HepG2 (cell line): ENCODE measurements around the gene PKD1L1. TPM values are rescaled to one million over a fixed set of nuclear protein-coding genes. Genes with fewer than 3 reads are reported as not detected.

Experiments used
- ATAC-seq: fragments of 200-7000 bp; cut with Tn5 transposase; 3 replicates; pipeline ENCODE4 v1.9.1; 2020; ENCODE audit warnings: mild to moderate bottlenecking, moderate library complexity
- BruUV-seq: library from RNA; stranded (reverse); fragments of 400-500 nt; replicated peaks from 2 replicates; lab custom pipeline; 2021; lab: Mats Ljungman, UMichigan
- CTCF ChIA-PET: fragments of 300-600 bp; formaldehyde crosslinking; extraction: SDS; loops from one replicate; lab custom pipeline; 2021; ENCODE audit warnings: low total read pairs, inconsistent platforms, low intra/inter-chr PET ratio; lab: Yijun Ruan, JAX
- POLR2A ChIA-PET: fragments of 350-600 bp; sonication (Branson Sonifier 250); formaldehyde crosslinking; loops from one replicate; lab custom pipeline; 2020; ENCODE audit warnings: antibody characterized with exemption, inconsistent platforms; lab: Yijun Ruan, JAX
- DNase-seq: peaks from one replicate; pipeline ENCODE4 v3.0.0-alpha.2; 2015; ENCODE audit warnings: low spot score
- FAIRE-seq: peaks from 3 replicates; lab custom pipeline; 2011; peaks lifted over from hg19 to GRCh38; lab: Jason Lieb, UNC
- H2AFZ ChIP-seq: one replicate; pipeline ENCODE4 v1.6.1; 2011; ENCODE audit warnings: low read length, inconsistent platforms
- H3K27ac ChIP-seq: fragments of 300-600 bp; 3 replicates; pipeline ENCODE4 v1.8.0; 2011; ENCODE audit warnings: mixed run types, mild to moderate bottlenecking, mixed read lengths, low read length, inconsistent platforms; ENCODE audit not compliant: insufficient read depth; ENCODE audit errors: extremely low read length
- H3K27me3 ChIP-seq, 2 experiments: fragments of 200-600 bp in 1 of 2; 2 replicates in 1 of 2; 3 replicates in 1 of 2; pipeline versions ENCODE4 v1.6.0 to v1.8.0; 2011; ENCODE audit warnings: low read length in 2 of 2, mild to moderate bottlenecking in 2 of 2, moderate library complexity in 2 of 2, inconsistent platforms in 1 of 2; ENCODE audit not compliant: insufficient read depth in 2 of 2, control insufficient read depth in 1 of 2
- H3K36me3 ChIP-seq, 2 experiments: fragments of 200-600 bp in 1 of 2; replicated peaks in 1 of 2; 2 replicates in 1 of 2; 3 replicates in 1 of 2; pipeline versions ENCODE4 v1.5.1 to v1.8.0; 2011; ENCODE audit warnings: low read length in 2 of 2, inconsistent platforms in 1 of 2; ENCODE audit not compliant: insufficient read depth in 2 of 2, control insufficient read depth in 1 of 2
- H3K4me1 ChIP-seq: 2 replicates; pipeline ENCODE4 v1.5.1; 2012; ENCODE audit warnings: low read length, inconsistent platforms; ENCODE audit not compliant: insufficient read depth
- H3K4me2 ChIP-seq: 2 replicates; pipeline ENCODE4 v1.6.0; 2011; ENCODE audit warnings: low read depth, low read length, inconsistent platforms
- H3K4me3 ChIP-seq, 3 experiments: fragments of 200-600 bp in 1 of 3; sonication (generic), shearing (Covaris generic) in 1 of 3; replicated peaks in 1 of 3; 2 replicates each; pipeline ENCODE4 v1.5.1; 2011 to 2016; ENCODE audit warnings: low read length in 3 of 3, inconsistent platforms in 2 of 3, low read depth in 2 of 3, mild to moderate bottlenecking in 2 of 3, control low read depth in 1 of 3, mixed read lengths in 1 of 3; ENCODE audit not compliant: insufficient read depth in 1 of 3
- H3K79me2 ChIP-seq: one replicate; pipeline ENCODE4 v1.6.1; 2011; ENCODE audit warnings: low read length, inconsistent platforms; ENCODE audit not compliant: insufficient read depth
- H3K9ac ChIP-seq: 2 replicates; pipeline ENCODE4 v1.6.0; 2011; ENCODE audit warnings: mild to moderate bottlenecking, low read depth, low read length, inconsistent platforms; ENCODE audit not compliant: insufficient read depth
- H3K9me3 ChIP-seq: 2 replicates; pipeline ENCODE4 v1.5.1; 2012; ENCODE audit warnings: mild to moderate bottlenecking, low read length
- H4K20me1 ChIP-seq: 2 replicates; pipeline ENCODE4 v1.6.0; 2011; ENCODE audit warnings: inconsistent platforms, mild to moderate bottlenecking, low read length, moderate library complexity; ENCODE audit not compliant: insufficient read depth
- DNMT3B ChIP-seq: conservative IDR thresholded peaks from 2 replicates; pipeline ENCODE4 v1.6.1; 2016; ENCODE audit warnings: missing biosample characterization, control low read depth
- EP300 ChIP-seq, 3 experiments: sonication (generic) in 1 of 3; formaldehyde crosslinking in 1 of 3; IDR thresholded peaks; 2 replicates each; pipeline versions ENCODE4 v1.5.1 to v1.6.1; 2011 to 2020; ENCODE audit warnings: low read depth in 2 of 3, low read length in 2 of 3, borderline replicate concordance in 1 of 3, improper control_type of control experiment in 1 of 3, mild to moderate bottlenecking in 1 of 3, missing genetic modification reagents in 1 of 3, moderate library complexity in 1 of 3
- HMGA1 ChIP-seq: sonication (generic); formaldehyde crosslinking; conservative IDR thresholded peaks from 2 replicates; pipeline ENCODE4 v1.4.0; 2020; ENCODE audit warnings: missing genetic modification reagents
- KMT2B ChIP-seq: IDR thresholded peaks from 2 replicates; pipeline ENCODE4 v1.6.1; 2016; ENCODE audit warnings: missing genetic modification reagents, missing compliant biosample characterization
- PHF20 ChIP-seq: sonication (generic); formaldehyde crosslinking; IDR thresholded peaks from 2 replicates; pipeline ENCODE4 v1.5.0; 2020; ENCODE audit warnings: mild to moderate bottlenecking, missing genetic modification reagents
- RORA ChIP-seq: sonication (generic); formaldehyde crosslinking; IDR thresholded peaks from 2 replicates; pipeline ENCODE4 v1.5.0; 2020; ENCODE audit warnings: mild to moderate bottlenecking, missing genetic modification reagents, moderate library complexity
- ZNF281 ChIP-seq: sonication (generic); formaldehyde crosslinking; IDR thresholded peaks from 2 replicates; pipeline ENCODE4 v1.4.0; 2020; ENCODE audit warnings: missing genetic modification reagents, borderline replicate concordance
- ZNF724P ChIP-seq: sonication (generic); formaldehyde crosslinking; IDR thresholded peaks from 2 replicates; pipeline ENCODE4 v1.8.0; 2022; ENCODE audit warnings: missing genetic modification reagents, borderline replicate concordance
- WGBS: methylation state at CpG from one replicate; pipeline ENCODE4 v1.1.6; 2017; ENCODE audit warnings: low lambda C conversion rate; 5-methylcytosine and 5-hydroxymethylcytosine counted together
- in situ Hi-C: cut with HindIII; loops from 2 replicates; pipeline ENCODE4 v1.10.0; 2017; ENCODE audit warnings: low pct_unique_long_range_greater_than_20kb; ENCODE audit not compliant: extremely low pct_ligation_motif_present
- intact Hi-C: fragments of 100-400 bp; cut with micrococcal nuclease; formaldehyde crosslinking; loops from one replicate; pipeline ENCODE4 v1.10.0; 2022; ENCODE audit not compliant: unreplicated experiment
- polyA plus RNA-seq, 8 experiments: library from polyadenylated mRNA; depleted of rRNA in 3 of 8; stranded (reverse) in 7 of 8; unstranded in 1 of 8; fragments of >200 nt; fragmentation: Illumina TruSeq in 4 of 8; extraction: Trizol in 4 of 8; gene quantifications; 2 replicates each; pipeline versions ENCODE4 v1.2.1 to v1.2.3, GENCODE V29; 2011 to 2016; ENCODE audit warnings: low read depth in 4 of 8, missing spikeins in 1 of 8, mixed read lengths in 1 of 8; ENCODE audit not compliant: insufficient read depth in 1 of 8
- total RNA-seq, 5 experiments: library from RNA; depleted of rRNA; stranded (reverse); fragments of >200 nt; fragmentation: Illumina TruSeq; extraction: Trizol; gene quantifications; 2 replicates each; pipeline ENCODE4 v1.2.3, GENCODE V29; 2016; ENCODE audit warnings: low read depth in 1 of 5
- TF ChIP-seq, protein P1 (sequence below): IDR thresholded peaks from 2 replicates; pipeline ENCODE4 v1.6.1; 2016; ENCODE audit warnings: low read depth, missing genetic modification reagents, missing compliant biosample characterization
- TF ChIP-seq, protein P2 (sequence below): sonication (generic); formaldehyde crosslinking; IDR thresholded peaks from 2 replicates; pipeline ENCODE4 v1.4.0; 2020; ENCODE audit warnings: missing genetic modification reagents
- TF ChIP-seq, protein P3 (sequence below): sonication (generic); formaldehyde crosslinking; IDR thresholded peaks from 2 replicates; pipeline ENCODE4 v1.4.0; 2020; ENCODE audit warnings: mild to moderate bottlenecking, missing genetic modification reagents

Gene PKD1L1
- total and polyA plus RNA-seq, 2 of the 13 experiments (the other 11 are each of a cell fraction or from before 2014, with no cell fraction given) = 0.01 TPM; not detected in 1

GRCh38 chr7:47885987-47886811 is 62.1 kb downstream of the PKD1L1 start:
- FAIRE-seq (no peak), DNase-seq (no peak), ATAC-seq (no peak)
- CTCF ChIA-PET = no interaction called here
- Histone ChIP-seq H3K9me3 (no peaks in the 10 kb centered on the region), H3K9ac (no peak overlapping the region), H3K4me1 (no peaks in the 10 kb centered on the region), H3K79me2 (no peaks in the 10 kb centered on the region), H4K20me1 (no peaks in the 10 kb centered on the region), H3K4me2 (no peak overlapping the region), H3K36me3 (no peaks in the 10 kb centered on the region), H3K27me3 (peaks cover 11 to 62% of the 10 kb centered on the region in 2 experiments; a peak in 4 of 5 replicates), H2AFZ (no peak overlapping the region), H3K4me3 (no peak overlapping the region), H3K27ac (no peak overlapping the region)
- BruUV-seq = no TSS peak
- intact Hi-C loops (no loop called here), in situ Hi-C loops (no loop called here)
- 21% methylated on average over 12 of the region's 12 CpGs for WGBS
- TF ChIP-seq, protein P1, sequence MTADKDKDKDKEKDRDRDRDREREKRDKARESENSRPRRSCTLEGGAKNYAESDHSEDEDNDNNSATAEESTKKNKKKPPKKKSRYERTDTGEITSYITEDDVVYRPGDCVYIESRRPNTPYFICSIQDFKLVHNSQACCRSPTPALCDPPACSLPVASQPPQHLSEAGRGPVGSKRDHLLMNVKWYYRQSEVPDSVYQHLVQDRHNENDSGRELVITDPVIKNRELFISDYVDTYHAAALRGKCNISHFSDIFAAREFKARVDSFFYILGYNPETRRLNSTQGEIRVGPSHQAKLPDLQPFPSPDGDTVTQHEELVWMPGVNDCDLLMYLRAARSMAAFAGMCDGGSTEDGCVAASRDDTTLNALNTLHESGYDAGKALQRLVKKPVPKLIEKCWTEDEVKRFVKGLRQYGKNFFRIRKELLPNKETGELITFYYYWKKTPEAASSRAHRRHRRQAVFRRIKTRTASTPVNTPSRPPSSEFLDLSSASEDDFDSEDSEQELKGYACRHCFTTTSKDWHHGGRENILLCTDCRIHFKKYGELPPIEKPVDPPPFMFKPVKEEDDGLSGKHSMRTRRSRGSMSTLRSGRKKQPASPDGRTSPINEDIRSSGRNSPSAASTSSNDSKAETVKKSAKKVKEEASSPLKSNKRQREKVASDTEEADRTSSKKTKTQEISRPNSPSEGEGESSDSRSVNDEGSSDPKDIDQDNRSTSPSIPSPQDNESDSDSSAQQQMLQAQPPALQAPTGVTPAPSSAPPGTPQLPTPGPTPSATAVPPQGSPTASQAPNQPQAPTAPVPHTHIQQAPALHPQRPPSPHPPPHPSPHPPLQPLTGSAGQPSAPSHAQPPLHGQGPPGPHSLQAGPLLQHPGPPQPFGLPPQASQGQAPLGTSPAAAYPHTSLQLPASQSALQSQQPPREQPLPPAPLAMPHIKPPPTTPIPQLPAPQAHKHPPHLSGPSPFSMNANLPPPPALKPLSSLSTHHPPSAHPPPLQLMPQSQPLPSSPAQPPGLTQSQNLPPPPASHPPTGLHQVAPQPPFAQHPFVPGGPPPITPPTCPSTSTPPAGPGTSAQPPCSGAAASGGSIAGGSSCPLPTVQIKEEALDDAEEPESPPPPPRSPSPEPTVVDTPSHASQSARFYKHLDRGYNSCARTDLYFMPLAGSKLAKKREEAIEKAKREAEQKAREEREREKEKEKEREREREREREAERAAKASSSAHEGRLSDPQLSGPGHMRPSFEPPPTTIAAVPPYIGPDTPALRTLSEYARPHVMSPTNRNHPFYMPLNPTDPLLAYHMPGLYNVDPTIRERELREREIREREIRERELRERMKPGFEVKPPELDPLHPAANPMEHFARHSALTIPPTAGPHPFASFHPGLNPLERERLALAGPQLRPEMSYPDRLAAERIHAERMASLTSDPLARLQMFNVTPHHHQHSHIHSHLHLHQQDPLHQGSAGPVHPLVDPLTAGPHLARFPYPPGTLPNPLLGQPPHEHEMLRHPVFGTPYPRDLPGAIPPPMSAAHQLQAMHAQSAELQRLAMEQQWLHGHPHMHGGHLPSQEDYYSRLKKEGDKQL (CRISPR knock-in tag) = no peak
- TF ChIP-seq PHF20 (CRISPR knock-in tag) (no peak), EP300 (IDR thresholded peaks at IDR 0.05; ENCODE audit: low read depth in 2 of 2, low read length in 2 of 2) (no peak), EP300 (CRISPR knock-in tag; IDR thresholded peaks at IDR 0.05; ENCODE audit: borderline replicate concordance) (no peak), ZNF281 (CRISPR knock-in tag) (no peak), RORA (CRISPR knock-in tag) (no peak), DNMT3B (CRISPR knock-in tag) (no peak), ZNF724P (CRISPR knock-in tag) (no peak), KMT2B (CRISPR knock-in tag) (no peak), HMGA1 (CRISPR knock-in tag) (no peak)
- TF ChIP-seq, protein P2, sequence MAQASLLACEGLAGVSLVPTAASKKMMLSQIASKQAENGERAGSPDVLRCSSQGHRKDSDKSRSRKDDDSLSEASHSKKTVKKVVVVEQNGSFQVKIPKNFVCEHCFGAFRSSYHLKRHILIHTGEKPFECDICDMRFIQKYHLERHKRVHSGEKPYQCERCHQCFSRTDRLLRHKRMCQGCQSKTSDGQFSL = no peak
- TF ChIP-seq, protein P3, sequence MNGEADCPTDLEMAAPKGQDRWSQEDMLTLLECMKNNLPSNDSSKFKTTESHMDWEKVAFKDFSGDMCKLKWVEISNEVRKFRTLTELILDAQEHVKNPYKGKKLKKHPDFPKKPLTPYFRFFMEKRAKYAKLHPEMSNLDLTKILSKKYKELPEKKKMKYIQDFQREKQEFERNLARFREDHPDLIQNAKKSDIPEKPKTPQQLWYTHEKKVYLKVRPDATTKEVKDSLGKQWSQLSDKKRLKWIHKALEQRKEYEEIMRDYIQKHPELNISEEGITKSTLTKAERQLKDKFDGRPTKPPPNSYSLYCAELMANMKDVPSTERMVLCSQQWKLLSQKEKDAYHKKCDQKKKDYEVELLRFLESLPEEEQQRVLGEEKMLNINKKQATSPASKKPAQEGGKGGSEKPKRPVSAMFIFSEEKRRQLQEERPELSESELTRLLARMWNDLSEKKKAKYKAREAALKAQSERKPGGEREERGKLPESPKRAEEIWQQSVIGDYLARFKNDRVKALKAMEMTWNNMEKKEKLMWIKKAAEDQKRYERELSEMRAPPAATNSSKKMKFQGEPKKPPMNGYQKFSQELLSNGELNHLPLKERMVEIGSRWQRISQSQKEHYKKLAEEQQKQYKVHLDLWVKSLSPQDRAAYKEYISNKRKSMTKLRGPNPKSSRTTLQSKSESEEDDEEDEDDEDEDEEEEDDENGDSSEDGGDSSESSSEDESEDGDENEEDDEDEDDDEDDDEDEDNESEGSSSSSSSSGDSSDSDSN = no peak
- POLR2A ChIA-PET = no interaction called here
